HG03457 (cell line): ENCODE measurements around the gene MPL.

Experiments
- ATAC-seq: cut with Tn5 transposase; IDR thresholded peaks from one replicate; pipeline ENCODE4 v1.9.1; 2021; ENCODE audit warnings: moderate number of reproducible peaks; ENCODE audit not compliant: unreplicated experiment

The MPL gene

GRCh38 chr1:43321331-43321891 lies 16.2 kb upstream of the MPL start:
- no peak for ATAC-seq

GRCh38 chr1:43322506-43322905 lies 15.1 kb upstream of the MPL start:
- no peak for ATAC-seq

GRCh38 chr1:43324810-43325209 lies 12.8 kb upstream of the MPL start:
- no peak for ATAC-seq

- ATAC-seq, result no peak
Observed at GRCh38 chr1:43325381-43325780, 12.2 kb upstream of the MPL start.

- ATAC-seq, result no peak
Observed at GRCh38 chr1:43327549-43328292, 9.9 kb upstream of the MPL start.

- no peak for ATAC-seq
Observed at GRCh38 chr1:43329995-43330751, 7.4 kb upstream of the MPL start.

DNA sequence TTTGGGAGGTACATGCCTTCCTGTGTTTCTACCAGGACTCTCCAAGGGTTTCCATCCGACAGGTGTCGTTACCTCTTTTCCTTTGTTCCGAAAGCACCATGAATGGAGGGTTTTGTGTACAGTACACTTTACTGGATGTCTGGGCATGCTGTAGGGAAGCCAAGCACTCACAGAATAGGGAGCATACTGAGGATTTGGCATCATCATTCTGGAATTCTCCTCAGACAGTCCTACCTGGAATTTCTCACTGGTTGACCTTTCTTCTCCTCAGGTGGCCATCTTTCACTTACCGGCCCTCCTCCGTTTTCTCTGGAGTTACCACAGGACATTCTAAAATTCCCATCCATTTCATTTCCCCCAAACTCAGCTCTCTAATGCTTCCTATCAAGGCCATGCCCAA lies 5.9 kb upstream of the MPL start:
- no peak for ATAC-seq

GRCh38 chr1:43334453-43335205 lies 3.0 kb upstream of the MPL start:
- no peak for ATAC-seq

- ATAC-seq, result no peak
Observed at GRCh38 chr1:43338001-43338400, 383 bp downstream of the MPL start.

GRCh38 chr1:43339584-43340232 lies 2.1 kb downstream of the MPL start:
- no peak for ATAC-seq

- no peak for ATAC-seq
Observed at GRCh38 chr1:43340559-43340958, 2.9 kb downstream of the MPL start.

- no peak for ATAC-seq
Observed at GRCh38 chr1:43344267-43344850, 6.7 kb downstream of the MPL start.

DNA sequence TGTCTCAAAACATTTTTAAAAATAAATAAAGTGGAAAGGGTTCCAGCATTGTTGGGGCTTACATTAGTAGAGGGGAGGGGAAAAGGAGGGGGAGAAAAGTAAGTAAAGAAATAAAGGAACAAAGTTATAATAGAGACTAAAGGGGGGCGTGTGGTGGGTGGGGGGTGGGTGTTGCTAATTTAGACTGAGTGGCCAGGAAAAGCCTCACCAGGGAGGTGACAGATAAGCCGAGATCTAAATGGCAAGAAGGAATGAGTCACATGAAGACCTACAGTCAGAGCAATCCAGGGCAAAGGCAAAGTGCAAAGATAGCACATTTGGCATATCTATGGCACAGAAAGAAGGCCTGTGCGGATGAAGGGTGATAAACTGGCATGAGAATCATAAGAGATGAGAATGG lies 7.5 kb downstream of the MPL start:
- no peak for ATAC-seq

- ATAC-seq, result no peak
Observed at GRCh38 chr1:43346636-43347035, 9.0 kb downstream of the MPL start.

DNA sequence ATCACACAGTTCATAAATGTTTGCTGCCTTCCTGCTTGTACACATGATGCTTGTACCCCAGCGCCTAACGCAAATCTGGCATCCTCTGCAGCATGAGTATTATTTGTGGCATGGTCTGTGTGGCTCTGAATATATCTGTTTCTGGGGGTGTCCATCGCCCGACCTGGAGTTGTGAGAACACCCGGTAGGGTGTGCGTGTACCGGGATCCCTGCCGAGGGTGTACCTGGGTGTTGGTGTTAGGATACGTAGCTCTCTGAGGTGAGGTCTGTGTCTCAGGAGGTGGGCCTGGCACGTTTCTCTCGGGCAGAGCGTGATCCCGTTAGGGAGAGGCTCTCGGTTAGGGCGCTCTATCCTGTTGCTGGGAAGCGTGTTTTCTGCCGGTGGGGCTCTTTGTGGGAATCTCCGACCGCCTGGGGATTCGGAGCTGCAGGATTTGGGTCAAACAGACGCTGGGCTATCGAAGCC lies 10.8 kb downstream of the MPL start:
- no peak for ATAC-seq

DNA sequence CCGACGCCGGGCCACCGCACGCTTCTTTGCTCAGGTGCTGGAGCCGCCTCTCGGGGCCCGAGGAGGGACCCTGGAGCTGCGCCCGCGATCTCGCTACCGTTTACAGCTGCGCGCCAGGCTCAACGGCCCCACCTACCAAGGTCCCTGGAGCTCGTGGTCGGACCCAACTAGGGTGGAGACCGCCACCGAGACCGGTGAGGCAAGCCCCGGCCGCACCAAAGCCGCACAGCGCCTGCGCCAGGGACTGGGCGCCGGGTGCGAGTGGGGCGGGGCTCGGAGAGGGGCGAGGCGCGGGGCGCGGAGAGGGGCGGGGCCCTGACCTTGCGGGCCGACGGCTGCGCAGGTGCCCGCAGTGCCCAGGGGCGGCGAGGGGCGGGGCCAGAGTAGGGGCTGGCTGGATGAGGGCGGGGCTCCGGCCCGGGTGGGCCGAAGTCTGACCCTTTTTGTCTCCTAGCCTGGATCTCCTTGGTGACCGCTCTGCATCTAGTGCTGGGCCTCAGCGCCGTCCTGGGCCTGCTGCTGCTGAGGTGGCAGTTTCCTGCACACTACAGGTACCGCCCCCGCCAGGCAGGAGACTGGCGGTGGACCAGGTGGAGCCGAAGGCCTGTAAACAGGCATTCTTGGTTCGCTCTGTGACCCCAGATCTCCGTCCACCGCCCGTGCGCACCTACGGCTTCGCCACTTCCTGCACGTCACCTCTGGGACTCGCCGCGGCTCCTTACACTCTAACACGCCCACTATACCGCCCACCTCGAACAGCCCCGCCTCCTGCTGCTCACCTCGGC lies 11.4 kb downstream of the MPL start:
- ATAC-seq, result no peak

DNA sequence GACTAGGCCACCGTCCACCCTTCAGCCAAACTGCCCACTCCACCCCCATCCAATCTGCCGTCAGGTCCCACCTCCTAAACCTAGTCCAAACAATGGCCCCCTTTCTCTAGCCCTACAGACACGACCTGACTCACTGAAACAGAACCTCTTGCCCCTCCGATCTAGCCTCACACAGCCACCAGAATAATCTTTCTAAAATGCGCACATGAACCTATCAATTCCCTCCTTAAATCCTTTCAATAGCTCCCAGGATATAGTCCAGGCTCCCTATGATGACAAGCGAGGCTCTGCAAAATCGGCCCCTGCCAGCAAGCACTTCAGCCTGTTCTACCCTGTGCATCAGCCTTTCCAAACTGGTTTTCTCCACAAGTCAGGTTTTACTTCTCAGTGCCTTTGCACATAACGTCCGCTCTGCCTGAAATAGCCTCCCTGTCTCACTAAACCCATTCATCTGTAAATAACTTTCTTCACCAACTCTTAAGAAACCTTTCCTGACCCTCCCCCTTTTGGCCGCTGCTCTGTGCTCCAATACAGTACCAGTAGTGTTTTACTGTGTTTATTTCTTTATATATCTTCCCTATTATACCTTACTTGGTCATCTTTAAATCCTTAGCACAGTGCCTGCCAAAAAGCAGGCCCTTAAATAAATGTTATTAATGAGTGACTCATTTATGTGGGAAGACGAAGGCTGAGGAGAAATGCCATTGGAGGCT lies 12.1 kb downstream of the MPL start:
- ATAC-seq, result no peak

- no peak for ATAC-seq
Observed at GRCh38 chr1:43350976-43351375, 13.4 kb downstream of the MPL start.
